ENCODE data around the gene CLPTM1.

CLPTM1 gene

DNA sequence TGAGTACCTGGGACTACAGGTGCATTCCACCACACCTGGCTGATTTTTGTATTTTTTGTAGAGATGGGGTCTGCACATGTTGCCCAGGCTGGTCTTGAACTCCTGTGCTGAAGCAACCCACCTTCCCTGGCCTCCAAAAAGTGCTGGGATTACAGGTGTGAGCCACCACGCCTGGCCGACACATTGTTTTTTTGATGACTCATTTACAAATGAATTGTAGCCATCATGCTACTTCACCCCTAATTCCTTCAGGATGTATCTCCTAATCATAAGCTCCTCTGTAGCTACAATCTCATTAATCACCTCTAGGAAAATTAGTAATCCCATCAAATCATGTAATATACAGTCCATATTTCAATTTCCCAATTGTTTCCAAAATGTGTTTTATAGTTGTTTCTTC is 64.0 kb downstream of the CLPTM1 start:
- DNase-seq, result peak; percentile 30

DNA sequence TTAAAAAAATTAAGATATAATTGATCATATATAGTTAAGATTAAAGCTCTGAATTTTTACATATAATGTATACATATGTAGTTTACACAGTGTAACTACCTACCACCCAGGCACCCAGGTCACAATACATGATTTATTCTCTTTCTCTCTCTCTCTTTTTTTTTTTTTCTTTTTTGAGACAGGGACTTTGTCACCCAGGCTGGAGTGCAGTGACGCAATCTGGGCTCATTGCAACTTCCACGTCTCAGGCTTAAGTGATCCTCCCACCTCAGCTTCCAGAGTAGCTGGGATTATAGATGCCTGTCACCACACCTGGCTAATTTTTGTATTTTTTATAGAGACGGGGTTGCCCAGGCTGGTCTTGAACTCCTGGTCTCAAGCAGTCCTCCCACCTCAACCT is 64.9 kb downstream of the CLPTM1 start:
- no peak for DNase-seq

DNA sequence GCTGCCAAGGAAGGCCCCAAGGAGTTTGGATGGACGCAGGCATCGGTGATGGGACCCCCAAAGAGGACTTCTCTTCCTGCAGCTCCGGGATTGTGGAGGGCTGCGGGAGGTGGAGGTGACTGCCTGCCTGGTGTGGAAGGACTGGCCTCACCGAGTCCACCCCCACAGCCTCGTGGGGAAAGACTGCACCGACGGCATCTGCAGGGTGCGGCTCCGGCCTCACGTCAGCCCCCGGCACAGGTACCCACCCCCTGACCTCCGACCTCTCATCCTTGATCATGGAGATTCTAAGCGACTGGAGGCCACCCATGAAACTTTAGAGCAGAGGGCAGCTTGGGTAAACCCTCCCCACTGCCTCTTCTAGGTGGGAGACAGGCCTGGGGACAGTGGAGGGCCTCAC is 66.8 kb downstream of the CLPTM1 start:
- DNase-seq, result no peak

DNA sequence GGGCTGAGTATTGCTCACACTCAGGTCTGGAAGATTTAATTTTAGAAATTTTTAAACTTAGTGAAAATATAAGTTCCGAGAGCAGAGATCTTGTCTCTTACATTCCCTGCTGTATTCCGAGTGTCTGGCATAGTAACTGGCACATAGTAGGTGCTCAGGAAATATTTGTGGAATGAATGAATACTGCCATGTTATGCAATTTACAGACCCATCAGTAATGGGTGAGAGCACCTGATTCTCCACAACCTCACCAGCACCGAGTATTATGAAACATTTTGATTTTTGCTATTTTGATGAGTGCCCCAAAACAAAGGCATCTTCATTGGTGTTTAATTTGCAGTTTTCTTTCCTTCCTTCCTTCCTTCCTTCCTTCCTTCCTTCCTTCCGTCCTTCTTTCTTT is 67.9 kb downstream of the CLPTM1 start:
- DNase-seq, result no peak

DNA sequence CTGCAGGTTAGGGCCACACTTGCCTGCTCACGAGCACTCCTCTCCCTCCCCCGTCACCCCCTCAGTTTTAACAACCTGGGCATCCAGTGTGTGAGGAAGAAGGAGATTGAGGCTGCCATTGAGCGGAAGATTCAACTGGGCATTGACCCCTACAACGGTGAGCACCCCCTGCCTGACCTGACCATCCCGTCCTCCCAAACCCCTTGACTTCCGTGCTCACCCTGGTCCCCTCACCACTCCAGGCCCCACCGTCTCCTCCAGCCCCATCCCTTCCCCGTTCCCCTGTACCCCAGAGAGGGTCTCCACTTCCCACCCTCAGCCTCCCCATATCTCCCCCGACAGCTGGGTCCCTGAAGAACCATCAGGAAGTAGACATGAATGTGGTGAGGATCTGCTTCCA is 70.1 kb downstream of the CLPTM1 start:
- DNase-seq, result no peak

DNA sequence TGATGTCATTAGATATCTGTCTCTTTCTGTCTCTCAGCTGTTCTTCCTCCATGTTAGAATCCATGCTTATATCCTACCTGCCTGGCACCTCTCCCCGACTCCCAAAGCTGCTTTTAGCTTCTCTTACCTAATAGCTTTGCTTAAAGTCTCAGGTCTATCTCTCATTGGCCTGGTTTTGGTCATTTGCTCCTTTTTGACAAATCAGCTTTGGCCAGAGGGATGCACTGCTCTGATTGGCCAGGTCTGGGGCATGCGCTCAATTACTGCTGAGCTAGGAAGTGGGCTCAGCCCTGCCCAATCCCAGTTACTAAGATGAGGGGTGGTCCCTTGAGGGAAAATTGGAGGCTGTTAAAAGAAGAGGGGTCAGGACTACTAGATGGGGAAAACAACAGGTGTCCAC is 72.2 kb downstream of the CLPTM1 start:
- DNase-seq, result peak; percentile 30

DNA sequence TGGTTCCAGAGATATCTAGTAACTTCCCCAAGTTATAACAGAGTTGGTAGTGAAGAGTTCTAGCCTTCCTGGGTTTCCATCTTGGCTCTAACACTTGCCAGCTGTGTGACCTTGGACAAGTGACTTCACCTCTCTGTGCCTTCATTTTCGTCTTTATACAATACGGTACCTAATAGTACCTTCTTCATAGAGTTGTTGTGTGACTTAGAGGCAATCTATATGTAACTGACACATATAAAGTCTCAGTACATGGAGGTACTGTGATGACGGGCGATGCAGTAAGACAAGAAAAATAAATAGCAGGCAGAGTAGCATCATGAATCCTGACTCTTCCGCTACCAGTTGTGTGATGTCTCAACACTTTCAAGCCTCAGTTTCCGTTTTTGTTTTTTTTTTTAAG is 75.6 kb downstream of the CLPTM1 start:
- DNase-seq, result no peak

DNA sequence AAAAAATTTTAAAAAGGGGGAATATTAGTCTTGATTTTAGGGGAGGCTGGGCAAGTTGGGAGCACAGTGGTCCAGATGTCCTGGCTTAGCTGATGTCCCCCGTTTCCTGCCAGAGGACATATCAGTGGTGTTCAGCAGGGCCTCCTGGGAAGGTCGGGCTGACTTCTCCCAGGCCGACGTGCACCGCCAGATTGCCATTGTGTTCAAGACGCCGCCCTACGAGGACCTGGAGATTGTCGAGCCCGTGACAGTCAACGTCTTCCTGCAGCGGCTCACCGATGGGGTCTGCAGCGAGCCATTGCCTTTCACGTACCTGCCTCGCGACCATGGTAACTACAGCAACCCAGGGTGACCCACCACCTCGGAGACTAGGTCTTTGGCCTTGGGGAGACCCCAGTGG is 77.2 kb downstream of the CLPTM1 start:
- DNase-seq, result no peak

DNA sequence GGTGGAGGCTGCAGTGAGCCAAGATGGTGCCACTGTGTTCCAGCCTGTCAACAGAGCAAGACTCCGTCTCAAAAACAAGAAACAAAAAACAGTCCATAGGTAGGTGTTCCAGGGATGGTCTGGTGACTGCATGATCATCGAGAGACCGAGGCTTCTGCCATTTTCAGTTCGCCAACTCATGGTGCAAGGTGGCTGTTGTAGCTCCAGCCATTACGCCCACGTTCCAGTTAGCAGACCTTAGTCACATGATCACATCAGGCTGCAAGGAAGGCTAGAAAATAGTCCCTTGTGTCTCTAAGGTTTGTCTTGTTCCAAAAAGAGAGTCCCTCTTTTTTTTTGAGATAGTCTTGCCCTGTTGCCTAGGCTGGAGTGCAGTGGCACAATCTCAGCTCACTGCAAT is 80.6 kb downstream of the CLPTM1 start:
- no peak for DNase-seq

DNA sequence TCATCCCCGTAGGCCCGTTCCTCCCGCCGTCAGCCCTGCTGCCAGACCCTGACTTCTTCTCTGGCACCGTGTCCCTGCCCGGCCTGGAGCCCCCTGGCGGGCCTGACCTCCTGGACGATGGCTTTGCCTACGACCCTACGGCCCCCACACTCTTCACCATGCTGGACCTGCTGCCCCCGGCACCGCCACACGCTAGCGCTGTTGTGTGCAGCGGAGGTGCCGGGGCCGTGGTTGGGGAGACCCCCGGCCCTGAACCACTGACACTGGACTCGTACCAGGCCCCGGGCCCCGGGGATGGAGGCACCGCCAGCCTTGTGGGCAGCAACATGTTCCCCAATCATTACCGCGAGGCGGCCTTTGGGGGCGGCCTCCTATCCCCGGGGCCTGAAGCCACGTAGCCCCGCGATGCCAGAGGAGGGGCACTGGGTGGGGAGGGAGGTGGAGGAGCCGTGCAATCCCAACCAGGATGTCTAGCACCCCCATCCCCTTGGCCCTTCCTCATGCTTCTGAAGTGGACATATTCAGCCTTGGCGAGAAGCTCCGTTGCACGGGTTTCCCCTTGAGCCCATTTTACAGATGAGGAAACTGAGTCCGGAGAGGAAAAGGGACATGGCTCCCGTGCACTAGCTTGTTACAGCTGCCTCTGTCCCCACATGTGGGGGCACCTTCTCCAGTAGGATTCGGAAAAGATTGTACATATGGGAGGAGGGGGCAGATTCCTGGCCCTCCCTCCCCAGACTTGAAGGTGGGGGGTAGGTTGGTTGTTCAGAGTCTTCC is 82.4 kb downstream of the CLPTM1 start:
- DNase-seq, result no peak

DNA sequence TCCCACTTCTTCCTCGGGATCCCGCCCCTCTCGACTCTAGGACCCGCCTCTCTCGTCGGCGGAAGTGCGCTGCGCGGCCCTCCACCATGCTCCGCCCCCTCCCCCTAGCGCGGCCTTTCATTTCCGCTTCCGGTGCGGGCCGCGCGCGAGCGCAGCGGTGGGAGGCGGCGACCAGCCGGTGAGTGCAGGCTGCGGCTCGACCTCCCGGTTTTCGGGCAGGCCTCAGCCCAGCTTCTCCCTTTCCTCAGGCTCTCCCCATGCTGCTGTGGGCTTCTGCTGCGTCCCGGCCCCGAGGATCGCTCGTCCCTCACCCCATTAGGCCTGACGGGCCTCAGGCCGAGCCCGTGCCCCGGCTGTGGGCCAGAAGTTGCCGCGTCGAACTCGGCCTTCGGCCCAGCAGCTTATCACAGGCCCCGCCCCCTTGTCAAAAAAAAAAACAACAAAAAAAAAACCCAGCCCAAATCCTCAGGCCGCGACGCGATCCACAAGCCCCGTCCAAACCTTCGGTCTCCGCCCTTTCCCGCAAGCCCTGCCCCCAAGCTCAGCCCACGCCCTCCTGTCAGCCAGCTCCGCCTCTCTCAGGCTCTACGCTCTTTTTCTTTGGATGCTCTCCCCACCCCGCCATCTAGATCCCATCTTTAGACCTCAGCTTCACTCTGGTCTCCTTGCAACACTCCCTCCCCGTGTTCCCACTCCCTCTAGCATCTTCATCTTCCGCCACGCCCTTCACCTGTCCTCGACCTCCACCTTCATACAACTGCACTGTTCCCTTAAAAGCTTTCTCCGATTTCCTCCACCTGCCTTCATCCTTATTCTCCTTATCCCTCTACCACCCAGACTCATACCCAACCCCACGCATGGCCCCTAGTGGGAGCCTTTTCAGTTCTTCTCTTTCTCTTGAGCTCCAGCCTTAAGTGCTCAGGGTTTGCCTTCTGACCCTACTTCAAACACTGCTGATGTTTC is 84.0 kb downstream of the CLPTM1 start, which contains the start of gene CLASRP:
Gene CLASRP (plus strand): TSS at position 115 of the 963 bp plus-strand sequence. CDS start 1,168 bp downstream, outside the sequence.
- peak; percentile 95 for DNase-seq

DNA sequence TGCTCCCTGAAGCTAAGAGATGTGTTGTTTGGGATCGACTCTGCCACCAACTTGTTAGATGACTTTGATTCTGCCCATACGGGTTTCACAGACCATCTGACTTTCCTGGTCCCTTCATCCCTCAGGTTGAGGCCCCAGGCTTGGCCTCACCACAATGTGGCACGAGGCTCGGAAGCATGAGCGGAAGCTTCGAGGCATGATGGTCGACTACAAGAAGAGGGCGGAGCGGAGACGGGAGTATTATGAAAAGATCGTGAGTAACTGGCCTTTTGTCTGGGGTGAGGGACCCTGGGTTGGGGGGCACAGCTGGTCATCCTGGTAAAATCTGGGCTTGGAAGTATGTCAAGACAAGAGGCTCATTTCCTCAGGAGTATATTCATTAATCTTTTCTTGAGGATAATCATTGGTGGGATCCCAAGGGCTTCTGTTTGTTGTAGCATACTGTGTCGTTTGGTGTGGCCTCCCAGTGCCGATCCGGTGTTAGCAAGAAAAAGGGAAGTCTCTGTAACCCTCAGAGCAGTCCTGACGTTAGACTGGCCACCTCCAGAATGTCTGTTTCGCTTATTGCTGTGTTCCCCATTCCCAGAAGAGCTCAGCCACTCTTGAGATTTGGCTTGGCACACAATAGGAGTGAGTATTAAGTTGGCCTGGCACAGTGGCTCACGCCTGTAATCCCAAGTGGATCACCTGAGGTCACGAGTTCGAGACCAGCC is 85.0 kb downstream of the CLPTM1 start:
- no peak for DNase-seq

DNA sequence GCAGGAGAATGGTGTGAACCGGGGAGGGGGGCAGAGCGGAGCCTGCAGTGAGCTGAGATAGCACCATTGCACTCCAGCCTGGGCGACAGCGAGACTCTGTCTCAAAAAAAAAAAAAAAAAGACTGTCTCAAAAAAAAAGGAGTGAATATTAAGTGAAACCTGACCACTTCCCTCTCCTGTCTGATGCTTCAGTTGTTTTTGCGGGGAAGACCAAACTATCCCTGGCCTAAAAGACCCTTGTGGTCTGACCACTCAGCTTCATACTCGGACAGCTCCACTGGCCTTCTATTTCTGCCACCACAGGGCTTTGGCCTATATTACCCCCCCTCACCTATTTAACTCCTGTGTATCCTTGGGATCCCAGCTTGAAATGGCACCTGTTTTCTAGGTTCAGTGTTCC is 85.9 kb downstream of the CLPTM1 start:
- no peak for DNase-seq
